OCI-LY3 (cell line): ENCODE results near the gene LDLRAD4.

Source experiments
- CTCF ChIP-seq: fragments of 200-600, 300-600 bp; sonication (generic); IDR thresholded peaks from 2 replicates; pipeline ENCODE4 v1.5.1; 2014; ENCODE audit warnings: antibody characterized with exemption, low read length, low read depth
- EZH2phosphoT487 ChIP-seq: fragments of 200-600 bp; shearing (Covaris generic); IDR thresholded peaks from 2 replicates; pipeline ENCODE4 v1.6.1; 2018; ENCODE audit warnings: antibody characterized with exemption, mixed run types, low read depth

- no peak for TF ChIP-seq CTCF
- TF ChIP-seq EZH2phosphoT487 = no peak
Measured at GRCh38 chr18:13199169-13199568, 19.4 kb upstream of the LDLRAD4 start.
